Nephron (organoid): ENCODE data around the gene NPHS1.

Experiments
- H3K27ac Mint-ChIP-seq, 3 experiments: 2 replicates each; pipeline ENCODE4 v1.8.0; 2020; ENCODE audit warnings: mixed read lengths in 3 of 3, mild to moderate bottlenecking in 2 of 3, moderate library complexity in 1 of 3
- H3K27me3 Mint-ChIP-seq: 2 replicates; pipeline ENCODE4 v1.8.0; 2021; ENCODE audit warnings: low read depth, mild to moderate bottlenecking, moderate library complexity, mixed read lengths
- H3K36me3 Mint-ChIP-seq: 2 replicates; pipeline ENCODE4 v1.8.0; 2020; ENCODE audit warnings: low read depth, mixed read lengths
- H3K4me1 Mint-ChIP-seq: 2 replicates; pipeline ENCODE4 v1.8.0; 2020; ENCODE audit warnings: mixed read lengths
- H3K4me3 Mint-ChIP-seq, 3 experiments: 2 replicates each; pipeline ENCODE4 v1.8.0; 2020; ENCODE audit warnings: mild to moderate bottlenecking in 3 of 3, mixed read lengths in 3 of 3, moderate library complexity in 2 of 3
- H3K9me3 Mint-ChIP-seq: 2 replicates; pipeline ENCODE4 v1.8.0; 2020; ENCODE audit warnings: mixed read lengths
- TF ChIP-seq, protein P1 (sequence below), 3 experiments: fragments of 200-600 bp; sonication (generic); IDR thresholded peaks; one replicate each; pipeline ENCODE4 v1.5.0; 2021; ENCODE audit warnings: antibody characterized with exemption in 3 of 3; ENCODE audit not compliant: unreplicated experiment in 3 of 3

Gene NPHS1

DNA sequence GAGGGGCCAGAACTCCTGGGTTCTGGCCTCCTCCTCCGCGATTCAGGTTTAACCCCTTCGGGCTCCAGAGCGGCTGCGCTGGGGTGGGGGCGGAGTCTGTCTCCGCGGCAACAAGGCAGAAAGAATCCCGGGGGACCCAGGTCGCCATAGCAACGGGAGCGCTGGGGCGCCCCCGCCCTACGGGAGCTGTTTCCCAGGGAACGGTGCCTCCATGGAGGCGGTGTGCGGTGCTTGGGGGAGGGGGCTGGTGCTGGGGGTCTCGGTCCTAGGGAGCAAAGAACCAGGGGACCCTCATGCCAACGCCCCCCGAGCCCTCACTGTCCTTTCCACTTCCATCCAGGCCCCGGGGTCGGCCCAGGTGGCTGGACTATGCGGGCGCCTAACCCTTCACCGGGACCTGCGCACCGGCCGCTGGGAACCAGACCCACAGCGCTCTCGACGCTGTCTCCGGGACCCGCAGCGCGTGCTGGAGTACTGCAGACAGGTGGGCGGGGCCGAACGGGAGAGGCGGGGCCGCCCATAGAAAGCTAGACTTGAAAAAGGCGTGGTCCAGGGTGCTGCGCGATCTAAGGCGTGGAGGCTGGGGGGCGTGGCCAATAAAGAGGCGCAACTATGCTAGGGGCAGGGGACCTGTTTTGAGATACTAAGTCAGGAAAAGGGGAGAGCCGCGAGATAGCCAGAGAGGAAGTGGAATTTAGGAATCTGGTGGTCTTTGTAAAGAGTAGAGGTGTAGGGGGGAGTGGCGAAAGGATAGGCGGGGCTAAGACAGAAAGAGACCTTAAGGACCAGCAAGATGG lies 17.2 kb upstream of the NPHS1 start:
- peaks cover 32% of the 10 kb centered on the region for H3K27me3 Mint-ChIP-seq
- no peaks in the 10 kb centered on the region for H3K9me3 Mint-ChIP-seq
- H3K4me3 Mint-ChIP-seq: peak overlapping the region; percentile 81 to 89 (median 88)
- H3K27ac Mint-ChIP-seq: peak overlapping the region in 1 of 3 experiments; percentile 67
- H3K4me1 Mint-ChIP-seq: peaks cover 5% of the 10 kb centered on the region
- peaks cover 21% of the 10 kb centered on the region for H3K36me3 Mint-ChIP-seq
- TF ChIP-seq, protein P1, sequence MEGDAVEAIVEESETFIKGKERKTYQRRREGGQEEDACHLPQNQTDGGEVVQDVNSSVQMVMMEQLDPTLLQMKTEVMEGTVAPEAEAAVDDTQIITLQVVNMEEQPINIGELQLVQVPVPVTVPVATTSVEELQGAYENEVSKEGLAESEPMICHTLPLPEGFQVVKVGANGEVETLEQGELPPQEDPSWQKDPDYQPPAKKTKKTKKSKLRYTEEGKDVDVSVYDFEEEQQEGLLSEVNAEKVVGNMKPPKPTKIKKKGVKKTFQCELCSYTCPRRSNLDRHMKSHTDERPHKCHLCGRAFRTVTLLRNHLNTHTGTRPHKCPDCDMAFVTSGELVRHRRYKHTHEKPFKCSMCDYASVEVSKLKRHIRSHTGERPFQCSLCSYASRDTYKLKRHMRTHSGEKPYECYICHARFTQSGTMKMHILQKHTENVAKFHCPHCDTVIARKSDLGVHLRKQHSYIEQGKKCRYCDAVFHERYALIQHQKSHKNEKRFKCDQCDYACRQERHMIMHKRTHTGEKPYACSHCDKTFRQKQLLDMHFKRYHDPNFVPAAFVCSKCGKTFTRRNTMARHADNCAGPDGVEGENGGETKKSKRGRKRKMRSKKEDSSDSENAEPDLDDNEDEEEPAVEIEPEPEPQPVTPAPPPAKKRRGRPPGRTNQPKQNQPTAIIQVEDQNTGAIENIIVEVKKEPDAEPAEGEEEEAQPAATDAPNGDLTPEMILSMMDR (IDR thresholded peaks at IDR 0.05; ENCODE audit: unreplicated experiment in 3 of 3): no peak

DNA sequence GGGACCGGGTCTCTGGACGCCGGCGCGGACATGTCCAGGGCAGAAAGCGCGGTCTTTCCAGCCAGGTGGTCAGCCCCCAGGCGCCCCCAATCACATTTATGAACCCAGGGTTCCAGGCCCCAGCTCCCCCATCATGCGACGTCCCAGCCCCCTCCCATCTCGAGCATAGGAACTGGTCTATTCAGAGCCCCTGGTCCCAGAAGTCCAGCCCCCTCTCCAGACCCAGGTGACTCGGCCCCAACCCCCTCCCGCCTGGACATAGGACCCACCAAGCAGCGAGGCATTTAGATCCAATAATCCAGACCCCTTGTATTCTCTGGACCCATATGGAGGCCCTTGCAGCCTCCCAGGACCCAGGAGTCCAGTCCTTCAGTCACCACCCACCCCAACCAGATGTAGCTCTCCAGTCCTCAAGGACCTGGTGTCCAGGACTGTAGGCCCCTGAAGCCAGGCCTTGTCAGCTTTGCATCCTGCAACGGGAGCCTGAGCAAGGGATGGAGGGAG lies 16.6 kb upstream of the NPHS1 start:
- no peaks in the 10 kb centered on the region for H3K9me3 Mint-ChIP-seq
- TF ChIP-seq, protein P1 (IDR thresholded peaks at IDR 0.05; ENCODE audit: unreplicated experiment in 3 of 3): no peak
- H3K4me1 Mint-ChIP-seq: peaks cover 5% of the 10 kb centered on the region
- H3K27ac Mint-ChIP-seq: peak overlapping the region in 1 of 3 experiments; percentile 67
- peaks cover 18% of the 10 kb centered on the region for H3K36me3 Mint-ChIP-seq
- peak overlapping the region; percentile 81 to 89 (median 88) for H3K4me3 Mint-ChIP-seq
- H3K27me3 Mint-ChIP-seq: peaks cover 36% of the 10 kb centered on the region

DNA sequence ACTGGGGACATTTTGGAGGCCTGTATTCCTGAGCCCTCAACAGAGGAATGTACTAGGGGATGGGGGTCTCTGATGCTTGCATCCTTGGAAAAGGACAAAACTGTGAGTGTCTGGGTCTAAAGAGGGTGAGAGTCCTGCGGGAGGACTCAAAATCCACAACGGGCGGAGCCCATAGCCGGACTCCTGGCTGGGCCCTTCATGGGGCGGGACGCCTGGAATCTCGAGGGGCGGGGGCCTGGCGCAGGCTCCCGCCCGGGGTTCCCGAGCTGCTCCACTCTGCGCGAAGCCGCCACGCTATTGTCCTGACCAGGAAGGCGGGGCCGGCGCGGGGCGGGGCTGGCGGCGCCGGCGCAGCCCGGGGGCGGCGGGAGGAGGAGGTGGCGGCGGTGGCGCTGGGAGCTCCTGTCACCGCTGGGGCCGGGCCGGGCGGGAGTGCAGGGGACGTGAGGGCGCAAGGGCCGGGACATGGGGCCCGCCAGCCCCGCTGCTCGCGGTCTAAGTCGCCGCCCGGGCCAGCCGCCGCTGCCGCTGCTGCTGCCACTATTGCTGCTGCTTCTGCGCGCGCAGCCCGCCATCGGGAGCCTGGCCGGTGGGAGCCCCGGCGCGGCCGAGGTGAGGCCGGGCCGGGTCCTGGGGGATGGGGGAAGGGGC lies 16.0 kb upstream of the NPHS1 start, which contains the start of gene APLP1:
Gene APLP1, plus strand, starts transcription at position 403 of the 651 bp plus-strand sequence. Its CDS starts 63 bp downstream, at position 466.
- peak within 1 kb of the TSS in 2 of 3 experiments; percentile 67 to 78 for H3K27ac Mint-ChIP-seq
- H3K4me3 Mint-ChIP-seq: peak within 1 kb of the TSS; percentile 81 to 89 (median 88)
- TF ChIP-seq, protein P1 (IDR thresholded peaks at IDR 0.05; ENCODE audit: unreplicated experiment in 3 of 3): no peak
- peaks cover 15% of the 10 kb centered on the region for H3K36me3 Mint-ChIP-seq
- H3K27me3 Mint-ChIP-seq: peaks cover 41% of the 10 kb centered on the region
- H3K9me3 Mint-ChIP-seq: no peaks in the 10 kb centered on the region
- peaks cover 5% of the 10 kb centered on the region for H3K4me1 Mint-ChIP-seq

DNA sequence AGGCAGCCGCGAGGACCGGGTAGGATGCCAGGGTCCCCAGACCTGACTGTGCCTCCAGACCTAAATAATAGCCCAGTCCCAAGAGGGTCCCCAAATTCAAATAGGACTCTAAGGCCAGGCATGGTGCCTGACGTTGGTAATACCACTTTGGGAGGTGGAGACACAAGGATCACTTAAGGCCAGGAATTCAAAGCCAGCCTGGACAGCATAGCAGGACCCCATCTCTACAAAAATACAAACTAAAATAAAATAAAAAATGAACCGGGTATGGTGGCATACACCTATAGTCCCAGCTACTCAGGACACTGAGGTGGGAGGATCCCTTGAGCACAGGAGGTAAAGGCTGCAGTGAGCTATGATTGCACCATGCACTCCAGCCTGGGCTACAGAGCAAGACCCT lies 10.7 kb upstream of the NPHS1 start:
- Mint-ChIP-seq H3K4me3 (peak overlapping the region in 1 of 3 experiments; percentile 38), H3K4me1 (no peaks in the 10 kb centered on the region), H3K27ac (no peak overlapping the region), H3K27me3 (peaks cover 83% of the 10 kb centered on the region), H3K36me3 (peaks cover 16% of the 10 kb centered on the region), H3K9me3 (no peaks in the 10 kb centered on the region)
- TF ChIP-seq, protein P1 (IDR thresholded peaks at IDR 0.05; ENCODE audit: unreplicated experiment in 3 of 3): no peak

DNA sequence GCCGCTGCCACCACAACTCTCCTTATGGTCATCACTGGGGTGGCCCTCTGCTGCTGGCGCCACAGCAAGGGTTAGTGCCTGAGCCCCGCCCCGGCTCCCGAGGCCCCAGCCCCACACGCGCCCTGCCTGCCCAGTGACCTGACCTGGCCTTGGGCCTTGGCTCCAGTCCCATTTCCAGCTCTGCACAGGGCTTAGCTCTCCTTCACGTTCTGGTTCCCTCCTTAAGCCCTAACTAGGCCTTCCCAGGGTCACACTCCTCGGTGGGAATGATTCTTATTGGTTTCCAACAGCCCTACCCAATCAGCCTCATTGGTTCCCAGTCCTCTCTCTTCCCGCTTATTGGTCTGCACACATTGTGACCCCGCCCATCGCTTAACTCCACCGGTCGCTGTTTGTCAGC lies 10.2 kb upstream of the NPHS1 start:
- peak overlapping the region in 1 of 3 experiments; percentile 41 for H3K4me3 Mint-ChIP-seq
- peaks cover 16% of the 10 kb centered on the region for H3K36me3 Mint-ChIP-seq
- H3K27ac Mint-ChIP-seq: no peak overlapping the region
- no peaks in the 10 kb centered on the region for H3K4me1 Mint-ChIP-seq
- H3K9me3 Mint-ChIP-seq: no peaks in the 10 kb centered on the region
- peaks cover 83% of the 10 kb centered on the region for H3K27me3 Mint-ChIP-seq
- TF ChIP-seq, protein P1 (IDR thresholded peaks at IDR 0.05; ENCODE audit: unreplicated experiment in 3 of 3): no peak
